ENCODE measurements around the gene PHKB.
"Not testable (repeated sequence)": the region's sequence is repeated elsewhere in the genome, so short reads cannot be mapped to it uniquely, and the experiment has no call there.

Gene PHKB

GRCh38 chr16:47538472-47538871 is 77.3 kb downstream of the PHKB start:
- CTCF ChIA-PET: no interaction called here
- TF ChIP-seq CTCF (IDR thresholded peaks at IDR 0.05; ENCODE audit: insufficient read depth, low read length, missing control alignments): no peak

DNA sequence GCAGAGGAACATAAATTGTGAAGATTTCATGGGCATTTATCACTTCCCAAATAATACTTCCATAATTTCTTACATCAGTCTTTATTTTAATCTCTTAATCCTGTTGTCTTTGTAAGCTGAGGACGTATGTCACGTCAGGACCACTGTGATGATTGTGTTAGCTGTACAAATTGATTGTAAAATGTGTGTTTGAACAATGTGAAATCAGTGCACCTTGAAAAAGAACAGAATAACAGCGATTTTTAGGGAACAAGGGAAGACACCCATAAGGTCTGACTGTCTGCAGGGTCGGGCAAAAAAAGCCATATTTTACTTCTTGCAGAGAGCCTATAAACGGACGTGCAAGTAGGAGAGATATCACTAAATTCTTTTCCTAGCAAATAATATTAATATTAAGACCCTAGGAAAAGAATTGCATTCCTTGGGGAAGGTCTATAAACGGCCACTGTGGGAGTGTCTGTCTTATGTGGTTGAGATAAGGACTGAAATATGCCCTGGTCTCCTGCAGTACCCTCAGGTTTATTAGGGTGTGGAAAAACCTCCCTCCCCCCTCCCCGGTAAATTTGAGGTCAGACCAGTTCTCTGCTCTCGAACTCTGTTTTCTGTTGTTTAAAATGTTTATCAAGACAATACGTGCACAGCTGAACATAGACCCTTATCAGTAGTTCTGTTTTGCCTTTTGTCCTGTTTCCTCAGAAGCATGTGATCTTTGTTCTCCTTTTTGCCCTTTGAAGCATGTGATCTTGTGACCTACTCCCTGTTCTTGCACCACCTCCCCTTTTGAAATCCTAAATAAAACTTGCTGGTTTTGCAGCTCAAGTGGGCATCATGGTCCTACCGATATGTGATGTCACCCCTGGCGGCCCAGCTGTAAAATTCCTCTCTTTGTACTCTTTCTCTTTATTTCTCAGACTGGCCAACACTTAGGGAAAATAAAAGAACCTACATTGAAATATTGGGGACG is 78.9 kb downstream of the PHKB start:
- POLR2A ChIA-PET; CTCF ChIA-PET; H3K4me3 ChIP-seq (ENCODE audit: low read depth, low read length); DNase-seq (ENCODE audit: low read depth, low spot score): not testable (repeated sequence)

More at GRCh38 chr16:47538472-47538871, 77.3 kb downstream of the PHKB start:
- H3K4me3 ChIP-seq (ENCODE audit: low read depth, low read length): no peak overlapping the region
- POLR2A ChIA-PET: no interaction called here
- no peak for DNase-seq (ENCODE audit: low read depth, low spot score)

- DNase-seq (ENCODE audit: low read depth, low spot score); H3K4me3 ChIP-seq (ENCODE audit: low read depth, low read length); POLR2A ChIA-PET; CTCF ChIA-PET: not testable (repeated sequence)
Observed at GRCh38 chr16:47541135-47541534, 80.0 kb downstream of the PHKB start.

DNA sequence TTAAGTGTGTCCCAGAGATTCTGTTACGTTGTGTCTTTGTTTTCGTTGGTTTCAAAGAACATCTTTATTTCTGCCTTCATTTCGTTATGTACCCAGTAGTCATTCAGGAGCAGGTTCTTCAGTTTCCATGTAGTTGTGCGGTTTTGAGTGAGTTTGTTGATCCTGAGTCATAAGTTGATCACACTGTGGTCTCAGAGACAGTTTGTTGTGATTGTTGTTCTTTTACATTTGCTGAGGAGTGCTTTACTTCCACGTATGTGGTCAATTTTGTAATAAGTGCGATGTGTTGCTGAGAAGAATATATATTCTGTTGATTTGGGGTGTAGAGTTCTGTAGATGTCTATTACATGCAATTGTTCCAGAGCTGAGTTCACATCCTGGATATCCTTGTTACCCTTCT is 83.1 kb downstream of the PHKB start:
- CTCF ChIA-PET; H3K4me3 ChIP-seq (ENCODE audit: low read depth, low read length); POLR2A ChIA-PET; DNase-seq (ENCODE audit: low read depth, low spot score): not testable (repeated sequence)

- POLR2A ChIA-PET; DNase-seq (ENCODE audit: low read depth, low spot score); H3K4me3 ChIP-seq (ENCODE audit: low read depth, low read length); CTCF ChIA-PET: not testable (repeated sequence)
Observed at GRCh38 chr16:47551185-47551584, 90.1 kb downstream of the PHKB start.

- DNase-seq (ENCODE audit: low read depth, low spot score); POLR2A ChIA-PET; H3K4me3 ChIP-seq (ENCODE audit: low read depth, low read length); CTCF ChIA-PET: not testable (repeated sequence)
Observed at GRCh38 chr16:47551767-47552166, 90.6 kb downstream of the PHKB start.

- TF ChIP-seq CTCF (IDR thresholded peaks at IDR 0.05; ENCODE audit: insufficient read depth, low read length, missing control alignments): no peak
- DNase-seq (ENCODE audit: low read depth, low spot score): no peak
- ChIA-PET CTCF (no interaction called here), POLR2A (no interaction called here)
- H3K4me3 ChIP-seq (ENCODE audit: low read depth, low read length): no peak overlapping the region
Observed at GRCh38 chr16:47553853-47554564, 92.9 kb downstream of the PHKB start.

- CTCF ChIA-PET; DNase-seq (ENCODE audit: low read depth, low spot score); POLR2A ChIA-PET: not testable (repeated sequence)
Observed at GRCh38 chr16:47554587-47554986, 93.5 kb downstream of the PHKB start.

DNA sequence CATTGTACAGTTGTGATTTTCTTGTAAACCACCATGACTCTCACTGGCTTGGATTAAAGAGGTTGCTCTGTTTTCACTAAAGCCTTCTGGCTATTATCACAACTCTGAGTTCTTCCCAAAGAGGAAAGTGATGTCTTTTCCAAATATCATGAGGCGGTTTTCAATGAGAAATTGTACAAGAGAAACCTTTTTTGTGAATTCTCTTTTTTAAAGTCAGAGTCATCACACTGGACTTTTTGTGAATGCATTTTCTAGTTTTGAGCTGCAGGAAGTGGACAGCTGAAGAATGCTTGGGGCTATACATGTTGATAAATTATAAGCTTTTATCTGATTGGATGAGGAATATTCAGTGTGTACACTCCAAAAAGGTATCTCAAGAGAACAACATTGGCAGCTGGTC is 100.2 kb downstream of the PHKB start:
- DNase-seq (ENCODE audit: low read depth, low spot score): no peak
- TF ChIP-seq CTCF (IDR thresholded peaks at IDR 0.05; ENCODE audit: insufficient read depth, low read length, missing control alignments): no peak
- POLR2A ChIA-PET: no interaction called here
- CTCF ChIA-PET: no interaction called here
- H3K4me3 ChIP-seq (ENCODE audit: low read depth, low read length): no peak overlapping the region

More at GRCh38 chr16:47554587-47554986, 93.5 kb downstream of the PHKB start:
- H3K4me3 ChIP-seq (ENCODE audit: low read depth, low read length): not testable (repeated sequence)

Data from AG04449 (cell line).